ENCODE measurements around the gene ZFHX3.

GRCh38 chr16:72992142-72992601 is 55.8 kb downstream of the ZFHX3 start:
- TF ChIP-seq CTCF (IDR thresholded peaks at IDR 0.05 in 8 of 11, conservative IDR thresholded peaks at IDR 0.05 in 3 of 11): no peak
- TF ChIP-seq POLR2A (IDR thresholded peaks at IDR 0.05): no peak
